ENCODE data around the gene MYO9B. TPM values are rescaled to one million over a fixed set of nuclear protein-coding genes. Genes with fewer than 3 reads are reported as not detected.

The MYO9B gene
- total and polyA plus RNA-seq, 2 of the 13 experiments (the other 11 are each of a cell fraction or from before 2014, with no cell fraction given) = 18.0 to 18.3 TPM

- ChIA-PET CTCF (ENCODE audit: low intra/inter-chr PET ratio, low total read pairs) (no interaction called here), POLR2A (no interaction called here)
- FAIRE-seq (no peak), DNase-seq (ENCODE audit: low spot score) (no peak), ATAC-seq (no peak)
- Histone ChIP-seq H3K9ac (ENCODE audit: insufficient read depth, low read depth, low read length) (no peak overlapping the region), H3K4me2 (ENCODE audit: low read depth, low read length) (no peak overlapping the region), H3K27ac (ENCODE audit: extremely low read length, insufficient read depth, low read length) (no peak overlapping the region), H3K36me3 (replicated peaks in 1 of 2; ENCODE audit: control insufficient read depth in 1 of 2, insufficient read depth in 2 of 2, low read length in 2 of 2) (peaks cover 0 to 9% of the 10 kb centered on the region in 2 experiments; a peak in 2 of 5 replicates), H3K27me3 (ENCODE audit: control insufficient read depth in 1 of 2, insufficient read depth in 2 of 2, low read length in 2 of 2) (no peaks in the 10 kb centered on the region), H3K79me2 (ENCODE audit: insufficient read depth, low read length) (peaks cover 33% of the 10 kb centered on the region), H4K20me1 (ENCODE audit: insufficient read depth, low read length) (no peaks in the 10 kb centered on the region), H3K9me3 (ENCODE audit: low read length) (no peaks in the 10 kb centered on the region), H2AFZ (ENCODE audit: low read length) (no peak overlapping the region), H3K4me1 (ENCODE audit: insufficient read depth, low read length) (peaks cover 6% of the 10 kb centered on the region; the same call in 1 of the 2 replicates), H3K4me3 (replicated peaks in 1 of 3; ENCODE audit: insufficient read depth in 1 of 3, low read depth in 2 of 3, low read length in 3 of 3) (no peak overlapping the region)
- BruUV-seq (replicated peaks) = no TSS peak
- WGBS (ENCODE audit: low lambda C conversion rate) = 97% methylated on average over 6 of the region's 6 CpGs
- TF ChIP-seq ZNF672 (CRISPR knock-in tag; IDR thresholded peaks at IDR 0.05) (no peak), RORA (CRISPR knock-in tag; IDR thresholded peaks at IDR 0.05) (no peak), ZC3H4 (CRISPR knock-in tag; IDR thresholded peaks at IDR 0.05; ENCODE audit: borderline replicate concordance) (no peak), FOXJ3 (CRISPR knock-in tag; IDR thresholded peaks at IDR 0.05; ENCODE audit: borderline replicate concordance) (no peak), TP53 (CRISPR knock-in tag; conservative IDR thresholded peaks at IDR 0.05) (no peak), CCDC6 (CRISPR knock-in tag; IDR thresholded peaks at IDR 0.05) (no peak), TFE3 (CRISPR knock-in tag; IDR thresholded peaks at IDR 0.05) (no peak), SRSF1 (optimal IDR thresholded peaks at IDR 0.05; ENCODE audit: low read depth, low read length) (no peak), ZSCAN12 (CRISPR knock-in tag; IDR thresholded peaks at IDR 0.05) (no peak), ZNF501 (CRISPR knock-in tag; IDR thresholded peaks at IDR 0.05) (no peak), ATF7-NPFF (CRISPR knock-in tag; IDR thresholded peaks at IDR 0.05; ENCODE audit: low read depth) (no peak)
- TF ChIP-seq, protein P1, sequence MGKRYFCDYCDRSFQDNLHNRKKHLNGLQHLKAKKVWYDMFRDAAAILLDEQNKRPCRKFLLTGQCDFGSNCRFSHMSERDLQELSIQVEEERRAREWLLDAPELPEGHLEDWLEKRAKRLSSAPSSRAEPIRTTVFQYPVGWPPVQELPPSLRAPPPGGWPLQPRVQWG (CRISPR knock-in tag; IDR thresholded peaks at IDR 0.05; ENCODE audit: borderline replicate concordance, low read depth) = no peak
- in situ Hi-C loops (cut with HindIII; ENCODE audit: extremely low pct_ligation_motif_present, low pct_unique_long_range_greater_than_20kb) (no loop called here), intact Hi-C loops (cut with micrococcal nuclease; ENCODE audit: unreplicated experiment) (no loop called here)
Measured at GRCh38 chr19:17086834-17087233, 11.3 kb downstream of the MYO9B start.
